ENCODE results near the gene DBF4B. TPM values are rescaled to one million over a fixed set of nuclear protein-coding genes. Genes with fewer than 3 reads are reported as not detected.

The DBF4B gene
- total and polyA plus RNA-seq, 7 donors, result 0.60 to 7.8 (median 4.6) TPM

- H3K9me3 ChIP-seq, result no peaks in the 10 kb centered on the region
- TF ChIP-seq POLR2A (IDR thresholded peaks at IDR 0.05), result no peak
- peak; percentile 18 to 62 (median 56) for TF ChIP-seq POLR2AphosphoS5 (IDR thresholded peaks at IDR 0.05)
- peak; percentile 88 to 98 (median 96) for TF ChIP-seq CTCF (IDR thresholded peaks at IDR 0.05)
- TF ChIP-seq EP300 (IDR thresholded peaks at IDR 0.05), result no peak
- H3K27me3 ChIP-seq, result no peaks in the 10 kb centered on the region
- H3K4me1 ChIP-seq, result peaks cover 0 to 80% (median 62%) of the 10 kb centered on the region in 4 donors
- DNase-seq, result peak; percentile 93
- 15 to 21% methylated on average over 36 of the region's 36 CpGs for WGBS, 2 donors
- intact Hi-C loops (cut with DNase I), result loop anchor here (1.0 to 5.0 kb wide), 3 partner anchors 25 to 85 kb away; no protein-coding TSS in a partner anchor
- H3K4me3 ChIP-seq, result peak overlapping the region in 3 of 4 donors; percentile 31 to 43 (median 40)
- peak overlapping the region; percentile 30 to 88 (median 81) for H3K27ac ChIP-seq
- no peaks in the 10 kb centered on the region for H3K36me3 ChIP-seq
Measured at GRCh38 chr17:44779211-44780025, 71.0 kb downstream of the DBF4B start.

GRCh38 chr17:44780161-44780560, 71.7 kb downstream of the DBF4B start:
- DNase-seq, result no peak
- TF ChIP-seq POLR2A (IDR thresholded peaks at IDR 0.05) (no peak), CTCF (IDR thresholded peaks at IDR 0.05) (no peak), EP300 (IDR thresholded peaks at IDR 0.05) (no peak), POLR2AphosphoS5 (IDR thresholded peaks at IDR 0.05) (no peak)
- peaks cover 0 to 73% (median 59%) of the 10 kb centered on the region in 4 donors for H3K4me1 ChIP-seq
- H3K36me3 ChIP-seq, result no peaks in the 10 kb centered on the region
- H3K9me3 ChIP-seq, result no peaks in the 10 kb centered on the region
- peak overlapping the region in 3 of 4 donors; percentile 78 to 88 (median 84) for H3K27ac ChIP-seq
- no peak overlapping the region for H3K4me3 ChIP-seq
- intact Hi-C loops (cut with DNase I), result no loop called here
- 76 to 87% methylated on average over 12 of the region's 12 CpGs for WGBS, 2 donors
- no peaks in the 10 kb centered on the region for H3K27me3 ChIP-seq

- WGBS, 2 donors, result 87 to 91% methylated on average over 14 of the region's 14 CpGs
- peak overlapping the region in 3 of 4 donors; percentile 78 to 88 (median 84) for H3K27ac ChIP-seq
- no peaks in the 10 kb centered on the region for H3K36me3 ChIP-seq
- H3K4me1 ChIP-seq, result peaks cover 0 to 73% (median 57%) of the 10 kb centered on the region in 4 donors
- TF ChIP-seq POLR2A (IDR thresholded peaks at IDR 0.05), result no peak
- no peak for TF ChIP-seq EP300 (IDR thresholded peaks at IDR 0.05)
- TF ChIP-seq POLR2AphosphoS5 (IDR thresholded peaks at IDR 0.05), result no peak
- intact Hi-C loops (cut with DNase I), result no loop called here
- H3K27me3 ChIP-seq, result no peaks in the 10 kb centered on the region
- no peaks in the 10 kb centered on the region for H3K9me3 ChIP-seq
- H3K4me3 ChIP-seq, result no peak overlapping the region
- no peak for DNase-seq
Measured at GRCh38 chr17:44780845-44781480, 72.5 kb downstream of the DBF4B start.

GRCh38 chr17:44781551-44782325, 73.3 kb downstream of the DBF4B start:
- Histone ChIP-seq H3K27me3 (no peaks in the 10 kb centered on the region), H3K9me3 (no peaks in the 10 kb centered on the region), H3K27ac (peak overlapping the region; percentile 44 to 88 (median 81)), H3K4me1 (peaks cover 0 to 73% (median 56%) of the 10 kb centered on the region in 4 donors), H3K4me3 (peak overlapping the region in 1 of 4 donors; percentile 3), H3K36me3 (no peaks in the 10 kb centered on the region)
- WGBS, 2 donors, result 66 to 67% methylated on average over 17 of the region's 17 CpGs
- DNase-seq, result no peak
- intact Hi-C loops (cut with DNase I), result no loop called here
- TF ChIP-seq EP300 (IDR thresholded peaks at IDR 0.05) (no peak), CTCF (IDR thresholded peaks at IDR 0.05) (no peak), POLR2A (IDR thresholded peaks at IDR 0.05) (no peak), POLR2AphosphoS5 (IDR thresholded peaks at IDR 0.05) (peak in 3 of 4 donors; percentile 22 to 39 (median 31))

Measured in sigmoid colon (tissue), 7 donors.